Tibial artery (tissue), 4 donors: Measurements from ENCODE around the gene KRTAP26-1.

ENCODE experiments used
- DNase-seq, 2 donors: peaks; one replicate each; pipeline ENCODE4 v3.0.0-alpha.2; 2019
- H3K27ac ChIP-seq, 2 donors: fragments of 200-600 bp; sonication (generic) in 1 of 2; 1 replicate in 1 of 2; 2 replicates in 1 of 2; pipeline ENCODE4 v1.5.1; 2018 to 2019; ENCODE audit warnings: mild to moderate bottlenecking in 1 of 2
- H3K27me3 ChIP-seq, 2 donors: fragments of 200-600 bp; sonication (generic) in 1 of 2; one replicate each; pipeline versions ENCODE4 v1.5.1 to v1.6.0; 2016 to 2019
- H3K36me3 ChIP-seq, 3 donors: fragments of 200-600 bp; sonication (generic) in 2 of 3; one replicate each; pipeline ENCODE4 v1.5.1; 2016 to 2019; ENCODE audit warnings: mild to moderate bottlenecking in 2 of 3
- H3K4me1 ChIP-seq, 4 donors: fragments of 200-600 bp; sonication (generic) in 2 of 4; 1 replicate in 3 of 4; 2 replicates in 1 of 4; pipeline ENCODE4 v1.5.1; 2016 to 2019
- H3K4me3 ChIP-seq, 2 donors: fragments of 200-600 bp; sonication (generic) in 1 of 2; 1 replicate in 1 of 2; 2 replicates in 1 of 2; pipeline ENCODE4 v1.5.1; 2018 to 2019; ENCODE audit warnings: mild to moderate bottlenecking in 2 of 2
- H3K9me3 ChIP-seq, 3 donors: fragments of 200-600 bp; sonication (generic) in 1 of 3; one replicate each; pipeline ENCODE4 v1.5.1; 2016 to 2019
- intact Hi-C: fragments of 100-400 bp; cut with DNase I; formaldehyde crosslinking; loops from one replicate; pipeline ENCODE4 v1.15.0; 2023; ENCODE audit warnings: low total_unique reads
- TF ChIP-seq, protein P1 (sequence below), 2 experiments: fragments of 200-600 bp in 1 of 2; fragments of 450-650 bp in 1 of 2; IDR thresholded peaks; one replicate each; pipeline ENCODE4 v1.5.1; 2017 to 2019; ENCODE audit warnings: antibody characterized with exemption in 2 of 2, mild to moderate bottlenecking in 1 of 2, moderate library complexity in 1 of 2

KRTAP26-1 gene, protein sequence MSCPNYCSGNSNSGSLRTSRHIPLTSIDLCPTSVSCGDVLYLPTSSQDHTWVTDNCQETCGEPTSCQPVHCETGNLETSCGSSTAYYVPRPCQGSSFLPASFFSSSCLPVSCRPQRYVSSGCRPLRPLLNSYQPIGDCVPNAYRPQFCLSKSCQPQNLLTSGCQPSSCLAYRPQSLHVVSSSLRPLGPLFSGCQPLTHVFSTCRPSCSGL

DNA sequence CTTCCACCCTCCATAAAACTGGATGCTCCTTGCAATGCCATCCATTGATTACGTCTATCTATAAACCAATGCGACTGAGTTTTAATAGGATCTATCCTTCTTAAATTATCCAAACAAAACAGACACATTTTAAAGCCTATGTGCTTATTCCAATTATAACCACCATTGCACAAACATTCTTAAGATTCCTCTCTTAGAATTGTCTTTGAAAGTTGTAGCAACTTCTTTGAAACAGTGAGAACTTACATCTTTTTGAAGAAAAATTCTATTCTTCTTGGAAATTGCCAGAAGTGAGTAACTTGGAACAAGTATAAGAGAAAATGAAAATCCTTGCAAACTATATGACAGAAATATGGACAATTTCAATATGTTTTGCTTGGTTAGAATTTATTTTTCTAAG, at the start of gene KRTAP26-1:
KRTAP26-1 (minus strand) TSS at position 101 of the 400 bp plus-strand sequence. CDS start 280 bp downstream, outside the sequence.
- Histone ChIP-seq H3K27me3 (no peaks in the 10 kb centered on the region), H3K4me1 (peaks cover 0 to 13% (median 2%) of the 10 kb centered on the region in 4 donors), H3K27ac (peak within 1 kb of the TSS in 1 of 2 donors; percentile 15), H3K36me3 (no peaks in the 10 kb centered on the region), H3K9me3 (no peaks in the 10 kb centered on the region), H3K4me3 (no peak within 1 kb of the TSS)
- TF ChIP-seq, protein P1, sequence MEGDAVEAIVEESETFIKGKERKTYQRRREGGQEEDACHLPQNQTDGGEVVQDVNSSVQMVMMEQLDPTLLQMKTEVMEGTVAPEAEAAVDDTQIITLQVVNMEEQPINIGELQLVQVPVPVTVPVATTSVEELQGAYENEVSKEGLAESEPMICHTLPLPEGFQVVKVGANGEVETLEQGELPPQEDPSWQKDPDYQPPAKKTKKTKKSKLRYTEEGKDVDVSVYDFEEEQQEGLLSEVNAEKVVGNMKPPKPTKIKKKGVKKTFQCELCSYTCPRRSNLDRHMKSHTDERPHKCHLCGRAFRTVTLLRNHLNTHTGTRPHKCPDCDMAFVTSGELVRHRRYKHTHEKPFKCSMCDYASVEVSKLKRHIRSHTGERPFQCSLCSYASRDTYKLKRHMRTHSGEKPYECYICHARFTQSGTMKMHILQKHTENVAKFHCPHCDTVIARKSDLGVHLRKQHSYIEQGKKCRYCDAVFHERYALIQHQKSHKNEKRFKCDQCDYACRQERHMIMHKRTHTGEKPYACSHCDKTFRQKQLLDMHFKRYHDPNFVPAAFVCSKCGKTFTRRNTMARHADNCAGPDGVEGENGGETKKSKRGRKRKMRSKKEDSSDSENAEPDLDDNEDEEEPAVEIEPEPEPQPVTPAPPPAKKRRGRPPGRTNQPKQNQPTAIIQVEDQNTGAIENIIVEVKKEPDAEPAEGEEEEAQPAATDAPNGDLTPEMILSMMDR (IDR thresholded peaks at IDR 0.05) = no peak
- DNase-seq = no peak
- intact Hi-C loops = no loop called here

DNA sequence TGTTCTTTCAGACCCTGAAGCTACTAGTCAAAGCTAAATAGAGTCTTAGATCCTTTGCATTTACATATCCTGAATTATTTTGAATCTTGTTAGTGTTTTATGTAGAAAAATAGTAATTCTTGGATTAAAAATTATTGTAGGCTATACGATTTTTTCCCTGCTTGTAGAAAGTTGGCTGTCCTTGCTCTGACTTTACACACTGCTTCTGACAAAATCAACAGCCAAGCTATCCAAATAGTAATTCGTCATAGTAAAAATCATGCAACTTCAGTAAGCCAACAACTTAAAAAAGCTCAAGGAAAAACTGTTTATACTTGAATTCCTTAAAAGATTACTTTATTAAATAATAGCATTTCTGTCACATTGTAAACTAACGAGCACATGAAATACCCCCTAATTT, 35.8 kb upstream of the KRTAP26-1 start:
- intact Hi-C loops = no loop called here
- DNase-seq = no peak
- Histone ChIP-seq H3K27me3 (no peaks in the 10 kb centered on the region), H3K36me3 (no peaks in the 10 kb centered on the region), H3K9me3 (no peaks in the 10 kb centered on the region), H3K4me1 (peaks cover 0 to 13% (median 2%) of the 10 kb centered on the region in 4 donors), H3K4me3 (no peak overlapping the region), H3K27ac (no peak overlapping the region)
- TF ChIP-seq, protein P1 (IDR thresholded peaks at IDR 0.05) = no peak

DNA sequence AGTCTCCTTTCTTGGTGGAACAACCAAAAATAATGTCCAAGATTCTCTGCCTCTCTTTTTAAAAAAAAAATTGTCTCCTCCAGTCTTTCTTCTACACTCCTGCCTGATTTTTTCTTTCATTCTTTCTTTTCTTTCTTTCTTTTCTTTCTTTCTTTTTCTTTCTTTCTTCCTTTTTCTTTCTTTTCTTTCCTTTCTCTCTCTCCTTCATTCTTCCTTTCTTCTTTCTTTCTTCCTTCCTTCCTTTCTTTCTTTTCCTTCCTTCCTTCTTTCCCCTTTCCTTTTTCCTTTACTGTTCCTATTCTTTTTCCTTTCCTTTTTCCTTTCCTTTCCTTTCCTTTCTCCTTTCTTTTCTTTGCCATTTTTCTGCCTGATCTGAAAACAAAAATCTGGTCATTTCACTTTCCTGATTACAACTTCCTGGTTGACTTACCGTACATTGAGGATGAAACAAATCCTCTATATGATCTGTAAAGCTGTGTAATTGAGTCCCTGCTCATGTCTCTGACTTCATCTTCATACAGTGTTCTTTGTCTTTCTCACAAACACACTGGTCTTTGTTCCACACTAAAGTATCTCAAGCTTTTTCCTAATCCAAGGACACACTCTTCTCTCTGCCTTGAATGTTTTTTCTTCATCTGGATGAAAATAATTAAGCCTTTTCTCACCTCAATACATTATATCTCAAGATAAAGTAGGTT, 34.3 kb upstream of the KRTAP26-1 start:
- DNase-seq = no peak
- Histone ChIP-seq H3K27ac (no peak overlapping the region), H3K27me3 (no peaks in the 10 kb centered on the region), H3K4me1 (peaks cover 0 to 13% (median 2%) of the 10 kb centered on the region in 4 donors), H3K4me3 (no peak overlapping the region), H3K9me3 (no peaks in the 10 kb centered on the region), H3K36me3 (no peaks in the 10 kb centered on the region)
- intact Hi-C loops = no loop called here
- TF ChIP-seq, protein P1 (IDR thresholded peaks at IDR 0.05) = no peak

DNA sequence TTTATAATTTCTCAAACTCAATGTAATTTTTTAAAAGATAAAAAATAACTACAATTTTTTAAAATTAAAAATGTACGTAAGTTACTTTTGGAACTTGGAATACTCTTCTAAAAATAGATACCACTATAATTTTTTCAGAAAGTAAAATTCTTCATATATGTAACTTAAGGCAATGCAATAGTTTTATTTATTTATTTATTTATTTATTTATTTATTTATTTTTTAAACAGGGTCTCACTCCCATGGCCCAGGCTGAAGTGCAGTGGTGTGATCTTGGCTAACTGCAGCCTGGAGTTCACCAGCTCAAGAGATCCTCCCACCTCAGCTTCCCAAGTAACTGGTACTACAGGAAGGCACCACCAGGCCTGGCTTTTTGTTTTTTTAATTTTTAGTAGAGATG, 31.4 kb upstream of the KRTAP26-1 start:
- H3K9me3 ChIP-seq = no peaks in the 10 kb centered on the region
- DNase-seq = no peak
- H3K27me3 ChIP-seq = no peaks in the 10 kb centered on the region
- no peaks in the 10 kb centered on the region for H3K36me3 ChIP-seq
- peaks cover 0 to 13% (median 2%) of the 10 kb centered on the region in 4 donors for H3K4me1 ChIP-seq
- H3K27ac ChIP-seq = no peak overlapping the region
- TF ChIP-seq, protein P1 (IDR thresholded peaks at IDR 0.05) = no peak
- intact Hi-C loops = no loop called here
- H3K4me3 ChIP-seq = no peak overlapping the region

DNA sequence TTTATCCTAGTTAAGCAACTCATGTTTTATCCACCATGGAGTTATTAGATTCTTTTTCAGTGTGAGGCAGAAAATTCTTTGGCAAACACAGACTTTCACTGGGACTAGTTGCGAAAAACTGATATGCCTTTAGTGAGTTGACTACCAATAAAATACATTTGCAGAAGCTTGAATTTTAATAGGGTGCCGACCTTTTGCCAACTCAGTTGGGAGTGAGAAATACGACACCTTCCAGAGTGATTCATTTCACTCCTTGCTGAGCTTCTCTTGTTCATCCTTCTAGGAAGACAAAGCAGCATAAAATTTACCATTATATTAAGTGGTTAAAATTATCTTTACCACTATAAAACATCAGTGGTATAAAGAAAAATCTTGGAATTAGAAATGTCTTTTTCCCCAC, 29.5 kb upstream of the KRTAP26-1 start:
- Histone ChIP-seq H3K4me3 (no peak overlapping the region), H3K4me1 (no peaks in the 10 kb centered on the region), H3K27ac (no peak overlapping the region), H3K36me3 (no peaks in the 10 kb centered on the region), H3K9me3 (no peaks in the 10 kb centered on the region), H3K27me3 (no peaks in the 10 kb centered on the region)
- no peak for DNase-seq
- TF ChIP-seq, protein P1 (IDR thresholded peaks at IDR 0.05) = no peak
- intact Hi-C loops = no loop called here
